A549 (cell line): ENCODE measurements around the gene IRF9. TPM values are rescaled to one million over a fixed set of nuclear protein-coding genes. Genes with fewer than 3 reads are reported as not detected.
A peak's percentile ranks its signal among the peaks of the same experiment; 100 is the strongest.

Experiments
- ATAC-seq, 2 experiments: fragments of 200-7000 bp in 1 of 2; fragments of >200 bp in 1 of 2; cut with Nextera tagmentation in 1 of 2; cut with Tn5 transposase in 1 of 2; 3 replicates each; pipeline versions ENCODE4 v1.8.0 to v1.9.1; 2018 to 2020; ENCODE audit warnings: mild to moderate bottlenecking in 1 of 2, moderate library complexity in 1 of 2
- CTCF ChIA-PET: fragments of 300-600 bp; sonication (Branson Sonifier 250); formaldehyde crosslinking; extraction: SDS; loops from one replicate; lab custom pipeline; 2021; ENCODE audit warnings: antibody characterized with exemption, inconsistent platforms; lab: Yijun Ruan, JAX
- POLR2A ChIA-PET: fragments of 350-600 bp; formaldehyde crosslinking; extraction: SDS; loops from one replicate; lab custom pipeline; 2021; ENCODE audit warnings: antibody characterized with exemption, inconsistent platforms; lab: Yijun Ruan, JAX
- DNase-seq, 2 experiments: peaks; one replicate each; pipeline versions ENCODE4 v3.0.0 to v3.0.0-alpha.2; 2011 to 2016; ENCODE audit warnings: low read depth in 1 of 2, low spot score in 1 of 2
- FAIRE-seq: peaks from 2 replicates; lab custom pipeline; 2011; peaks lifted over from hg19 to GRCh38; lab: Jason Lieb, UNC
- H3K27ac ChIP-seq, 2 experiments: fragments of >200 bp; sonication (Bioruptor Twin); formaldehyde crosslinking; 3 replicates each; pipeline ENCODE4 v1.5.1; 2016 to 2017
- H3K4me1 ChIP-seq: fragments of >200 bp; sonication (Bioruptor Twin); formaldehyde crosslinking; 3 replicates; pipeline ENCODE4 v1.6.1; 2016
- H3K4me2 ChIP-seq: fragments of >200 bp; sonication (Bioruptor Twin); formaldehyde crosslinking; 3 replicates; pipeline ENCODE4 v1.6.1; 2016
- H3K4me3 ChIP-seq: fragments of >200 bp; sonication (Bioruptor Twin); formaldehyde crosslinking; 3 replicates; pipeline ENCODE4 v1.5.1; 2016
- H3K9me3 ChIP-seq: fragments of >200 bp; sonication (Bioruptor Twin); formaldehyde crosslinking; 3 replicates; pipeline ENCODE4 v1.6.1; 2016
- ATOH8 ChIP-seq: fragments of 250-450 bp; sonication (Bioruptor Pico); IDR thresholded peaks from 2 replicates; pipeline ENCODE4 v1.5.0; 2020; ENCODE audit warnings: low read depth, mild to moderate bottlenecking, moderate library complexity
- BCL3 ChIP-seq: fragments of >200 bp; sonication (Bioruptor Twin); formaldehyde crosslinking; IDR thresholded peaks from 3 replicates; pipeline ENCODE4 v1.6.1; 2016
- CBX2 ChIP-seq: fragments of 200-600 bp; sonication (generic); IDR thresholded peaks from 2 replicates; pipeline ENCODE4 v1.6.1; 2016; ENCODE audit warnings: low read depth, mild to moderate bottlenecking, borderline replicate concordance
- CHD4 ChIP-seq: fragments of 200-600 bp; sonication (generic); IDR thresholded peaks from 2 replicates; pipeline ENCODE4 v1.6.1; 2016; ENCODE audit warnings: antibody characterized with exemption, mild to moderate bottlenecking, borderline replicate concordance
- CTCF ChIP-seq: fragments of >200 bp; sonication (Bioruptor Twin); formaldehyde crosslinking; IDR thresholded peaks from 3 replicates; pipeline ENCODE4 v1.5.1; 2016
- EHF ChIP-seq: fragments of 250-450 bp; sonication (Bioruptor Pico); IDR thresholded peaks from 2 replicates; pipeline ENCODE4 v1.5.0; 2020; ENCODE audit warnings: mild to moderate bottlenecking
- ESRRA ChIP-seq: fragments of 150-350 bp; IDR thresholded peaks from 2 replicates; pipeline ENCODE4 v1.6.1; 2014; ENCODE audit warnings: mild to moderate bottlenecking, low read length, borderline replicate concordance
- FOSL2 ChIP-seq, 2 experiments: fragments of 450-650 bp in 1 of 2; fragments of >200 bp in 1 of 2; sonication (Bioruptor Twin) in 1 of 2; formaldehyde crosslinking; IDR thresholded peaks; 2 replicates each; pipeline versions ENCODE4 v1.5.0 to v1.6.1; 2016 to 2020; ENCODE audit warnings: mild to moderate bottlenecking in 1 of 2, moderate library complexity in 1 of 2
- FOXS1 ChIP-seq: fragments of 250-450 bp; sonication (Bioruptor Pico); IDR thresholded peaks from 2 replicates; pipeline ENCODE4 v1.5.0; 2020; ENCODE audit warnings: mild to moderate bottlenecking, moderate library complexity
- JUNB ChIP-seq: fragments of >200 bp; sonication (Bioruptor Twin); formaldehyde crosslinking; IDR thresholded peaks from 2 replicates; pipeline ENCODE4 v1.6.1; 2016
- KDM1A ChIP-seq: fragments of 200-600 bp; sonication (generic); IDR thresholded peaks from 2 replicates; pipeline ENCODE4 v1.6.1; 2016; ENCODE audit warnings: low read depth, mild to moderate bottlenecking
- KDM5A ChIP-seq: fragments of 200-600 bp; sonication (generic); IDR thresholded peaks from 2 replicates; pipeline ENCODE4 v1.6.1; 2016; ENCODE audit warnings: antibody characterized with exemption, mild to moderate bottlenecking
- MAFK ChIP-seq: fragments of 450-650 bp; IDR thresholded peaks from 2 replicates; pipeline ENCODE4 v1.6.1; 2014; ENCODE audit not compliant: partially characterized antibody
- MYC ChIP-seq: IDR thresholded peaks from 2 replicates; pipeline ENCODE4 v1.6.1; 2012; ENCODE audit warnings: mild to moderate bottlenecking, inconsistent platforms, low read length, improper control_type of control experiment, borderline replicate concordance
- NFE2L2 ChIP-seq: fragments of 150-350 bp; conservative IDR thresholded peaks from 2 replicates; pipeline ENCODE4 v1.6.1; 2014; ENCODE audit warnings: low read length
- POLR2A ChIP-seq: IDR thresholded peaks from 2 replicates; pipeline ENCODE4 v1.6.1; 2012; ENCODE audit warnings: mild to moderate bottlenecking, low read length
- RAD21 ChIP-seq, 2 experiments: fragments of >200 bp in 1 of 2; sonication (Bioruptor Twin) in 1 of 2; formaldehyde crosslinking in 1 of 2; IDR thresholded peaks in 1 of 2; conservative IDR thresholded peaks in 1 of 2; 2 replicates in 1 of 2; 3 replicates in 1 of 2; pipeline ENCODE4 v1.6.1; 2012 to 2018; ENCODE audit warnings: inconsistent platforms in 1 of 2
- REST ChIP-seq: fragments of 200-600 bp; sonication (generic); IDR thresholded peaks from 2 replicates; pipeline ENCODE4 v1.6.1; 2016; ENCODE audit warnings: antibody characterized with exemption, mild to moderate bottlenecking, moderate library complexity
- RFX5 ChIP-seq: fragments of 450-650 bp; IDR thresholded peaks from 2 replicates; pipeline ENCODE4 v1.7.1; 2014; ENCODE audit warnings: antibody characterized with exemption, mild to moderate bottlenecking, moderate library complexity
- RNF2 ChIP-seq: fragments of 200-600 bp; sonication (generic); IDR thresholded peaks from 2 replicates; pipeline ENCODE4 v1.6.1; 2016; ENCODE audit warnings: low read depth, mild to moderate bottlenecking, antibody characterized with exemption, moderate library complexity, borderline replicate concordance
- SMC3 ChIP-seq: fragments of >200 bp; sonication (Bioruptor Twin); formaldehyde crosslinking; IDR thresholded peaks from 3 replicates; pipeline ENCODE4 v1.6.1; 2018; ENCODE audit warnings: inconsistent platforms
- SREBF2 ChIP-seq: fragments of 450-650 bp; IDR thresholded peaks from 2 replicates; pipeline ENCODE4 v1.6.1; 2014; ENCODE audit warnings: mild to moderate bottlenecking, moderate library complexity
- USF2 ChIP-seq: fragments of 450-650 bp; IDR thresholded peaks from 2 replicates; pipeline ENCODE4 v1.6.1; 2014; ENCODE audit warnings: antibody characterized with exemption
- WGBS: methylation state at CpG from one replicate; pipeline ENCODE4 v1.1.6; 2017; ENCODE audit errors: missing lambda C conversion rate; 5-methylcytosine and 5-hydroxymethylcytosine counted together
- polyA plus RNA-seq, 4 experiments: library from polyadenylated mRNA; depleted of rRNA in 3 of 4; stranded (reverse); fragments of >200 nt; fragmentation: RNase III in 1 of 4; extraction: RNeasy Plus Mini Kit Qiagen cat#74134 plus additional on column Dnase treatment in 1 of 4; gene quantifications; 2 replicates in 3 of 4; 3 replicates in 1 of 4; pipeline ENCODE4 v1.2.3, GENCODE V29; 2011 to 2017

The IRF9 gene
- polyA plus RNA-seq, 2 of the 4 experiments (the other 2 are of a cell fraction): 19.0 to 23.1 TPM

GRCh38 chr14:24139272-24139934 is 21.7 kb upstream of the IRF9 start:
- H3K9me3 ChIP-seq: no peaks in the 10 kb centered on the region
- H3K4me2 ChIP-seq: peak overlapping the region; percentile 78
- WGBS: 88% methylated on average over 9 of the region's 9 CpGs
- ChIA-PET CTCF (interaction anchor here (1.0 to 5.4 kb wide), 7 partner anchors 15 to 105 kb away, joined by 3 to 47 read pairs (median 3); partner anchors contain the start of genes DCAF11, IRF9 and NRL), POLR2A (interaction anchor here (1.1 to 2.9 kb wide), 2 partner anchors 7 to 25 kb away, joined by 5 to 31 read pairs; partner anchors contain the start of genes DCAF11 and NRL)
- DNase-seq (peak; percentile 38 to 46), ATAC-seq (no peak), FAIRE-seq (no peak)
- TF ChIP-seq POLR2A (no peak), FOSL2 (IDR thresholded peaks at IDR 0.05) (no peak), FOSL2 (CRISPR knock-in tag; IDR thresholded peaks at IDR 0.05) (no peak), SREBF2 (no peak), ESRRA (no peak), CTCF (no peak), REST (no peak), CHD4 (no peak), RFX5 (no peak), JUNB (no peak), RAD21 (conservative IDR thresholded peaks at IDR 0.05 in 1 of 2, IDR thresholded peaks at IDR 0.05 in 1 of 2) (no peak), MYC (no peak), EHF (no peak), ATOH8 (CRISPR knock-in tag) (no peak), FOXS1 (CRISPR knock-in tag) (no peak)
- 0 out of 6 replicates have a peak overlapping the region, but pooled peaks of 1 of the 2 experiments have one; percentile 7 for H3K27ac ChIP-seq
- peaks cover 37% of the 10 kb centered on the region for H3K4me1 ChIP-seq
- peak overlapping the region; percentile 59 for H3K4me3 ChIP-seq

GRCh38 chr14:24141097-24141880 is 19.8 kb upstream of the IRF9 start, which contains the start of gene EMC9:
Gene EMC9 (minus strand): TSS chr14:24141591. CDS start chr14:24141304, 287 bp downstream.
- H3K4me2 ChIP-seq: peak within 1 kb of the TSS; percentile 83
- peak within 1 kb of the TSS; percentile 59 for H3K4me3 ChIP-seq
- ATAC-seq (peak; percentile 81 to 93), DNase-seq (peak; percentile 99), FAIRE-seq (no peak)
- peak within 1 kb of the TSS; percentile 86 to 95 for H3K27ac ChIP-seq
- WGBS: 0% methylated on average over 59 of the region's 65 CpGs
- ChIA-PET POLR2A (interaction anchor here (0.7 to 2.9 kb wide), 10 partner anchors 9 to 101 kb away, joined by 3 to 31 read pairs (median 4); partner anchors contain the start of genes DCAF11, IRF9, NRL and PCK2), CTCF (interaction anchor here (0.9 to 12.6 kb wide), 8 partner anchors 10 to 166 kb away, joined by 3 to 168 read pairs (median 4); partner anchors contain the start of genes CIDEB, DCAF11, FITM1 and IPO4)
- H3K9me3 ChIP-seq: no peaks in the 10 kb centered on the region
- peaks cover 39% of the 10 kb centered on the region for H3K4me1 ChIP-seq
- no peak for TF ChIP-seq SMC3
- no peak; the same call in 1 of the 2 replicates for TF ChIP-seq KDM5A
- peak; percentile 69 for TF ChIP-seq MAFK
- no peak for TF ChIP-seq KDM1A
- peak; percentile 64; the same call in 1 of the 3 replicates for TF ChIP-seq BCL3
- no peak for TF ChIP-seq CBX2
- no peak for TF ChIP-seq NFE2L2
- no peak for TF ChIP-seq ATOH8 (CRISPR knock-in tag)
- no peak for TF ChIP-seq RNF2
- TF ChIP-seq RFX5: peak; percentile 85
- TF ChIP-seq USF2: peak; percentile 89
- TF ChIP-seq MYC: peak; percentile 25; the same call in 1 of the 2 replicates
